ENCODE data around the gene PNPLA1. TPM values are rescaled to one million over a fixed set of nuclear protein-coding genes. Genes with fewer than 3 reads are reported as not detected.

The PNPLA1 gene
- total RNA-seq, 2 experiments from 2014 or later = 0.13 TPM; not detected in 1

- CTCF ChIA-PET = no interaction called here
- H3K27ac Mint-ChIP-seq = no peak overlapping the region
- no peak for DNase-seq
- H3K27me3 Mint-ChIP-seq = peaks cover 30% of the 10 kb centered on the region
- H3K36me3 Mint-ChIP-seq (ENCODE audit: low read depth) = no peaks in the 10 kb centered on the region
- no peaks in the 10 kb centered on the region for H3K9me3 Mint-ChIP-seq
- POLR2A ChIA-PET = no interaction called here
- no peaks in the 10 kb centered on the region for H3K4me1 Mint-ChIP-seq
- no peak overlapping the region for H3K4me3 Mint-ChIP-seq
Measured at GRCh38 chr6:36263390-36264000, 6.4 kb upstream of the PNPLA1 start.

DNA sequence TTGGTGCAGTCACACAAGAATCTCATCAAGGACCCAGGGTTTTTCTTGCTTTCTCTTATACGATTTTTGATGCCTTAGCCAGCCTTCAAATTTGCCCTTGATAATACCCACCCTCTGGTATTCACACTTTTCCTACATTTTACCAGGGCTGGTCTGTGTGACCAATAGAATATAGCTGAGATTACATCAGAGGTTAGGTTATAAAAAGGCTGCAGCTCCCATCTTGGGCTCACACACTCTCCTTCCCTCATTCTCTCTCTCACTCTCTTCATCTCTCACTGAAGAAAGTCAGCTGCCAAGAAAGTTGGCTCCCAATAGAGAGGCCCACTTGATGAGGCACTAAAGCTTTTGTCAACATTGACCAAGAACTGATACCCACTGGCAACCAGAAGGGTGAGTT lies 4.1 kb upstream of the PNPLA1 start:
- H3K27ac Mint-ChIP-seq = no peak overlapping the region
- no peaks in the 10 kb centered on the region for H3K36me3 Mint-ChIP-seq (ENCODE audit: low read depth)
- no peaks in the 10 kb centered on the region for H3K4me1 Mint-ChIP-seq
- CTCF ChIA-PET = no interaction called here
- DNase-seq = no peak
- no peaks in the 10 kb centered on the region for H3K9me3 Mint-ChIP-seq
- H3K27me3 Mint-ChIP-seq = peaks cover 22% of the 10 kb centered on the region
- H3K4me3 Mint-ChIP-seq = no peak overlapping the region
- POLR2A ChIA-PET = no interaction called here

- Mint-ChIP-seq H3K4me3 (no peak overlapping the region), H3K27me3 (peaks cover 14% of the 10 kb centered on the region), H3K4me1 (no peaks in the 10 kb centered on the region), H3K36me3 (ENCODE audit: low read depth) (no peaks in the 10 kb centered on the region), H3K27ac (no peak overlapping the region), H3K9me3 (no peaks in the 10 kb centered on the region)
- CTCF ChIA-PET = no interaction called here
- no peak for DNase-seq
- POLR2A ChIA-PET = no interaction called here
Measured at GRCh38 chr6:36266913-36267644, 2.8 kb upstream of the PNPLA1 start.

- ChIA-PET CTCF (no interaction called here), POLR2A (no interaction called here)
- DNase-seq = no peak
- Mint-ChIP-seq H3K4me1 (no peaks in the 10 kb centered on the region), H3K27me3 (peaks cover 7% of the 10 kb centered on the region), H3K27ac (no peak overlapping the region), H3K36me3 (ENCODE audit: low read depth) (no peaks in the 10 kb centered on the region), H3K9me3 (no peaks in the 10 kb centered on the region), H3K4me3 (no peak overlapping the region)
Measured at GRCh38 chr6:36267731-36268477, 2.0 kb upstream of the PNPLA1 start.

- Mint-ChIP-seq H3K36me3 (ENCODE audit: low read depth) (no peaks in the 10 kb centered on the region), H3K4me3 (no peak overlapping the region), H3K27me3 (peaks cover 9% of the 10 kb centered on the region), H3K4me1 (no peaks in the 10 kb centered on the region), H3K9me3 (no peaks in the 10 kb centered on the region), H3K27ac (no peak overlapping the region)
- DNase-seq = no peak
- POLR2A ChIA-PET = no interaction called here
- CTCF ChIA-PET = no interaction called here
Measured at GRCh38 chr6:36268478-36269275, 1.2 kb upstream of the PNPLA1 start.

DNA sequence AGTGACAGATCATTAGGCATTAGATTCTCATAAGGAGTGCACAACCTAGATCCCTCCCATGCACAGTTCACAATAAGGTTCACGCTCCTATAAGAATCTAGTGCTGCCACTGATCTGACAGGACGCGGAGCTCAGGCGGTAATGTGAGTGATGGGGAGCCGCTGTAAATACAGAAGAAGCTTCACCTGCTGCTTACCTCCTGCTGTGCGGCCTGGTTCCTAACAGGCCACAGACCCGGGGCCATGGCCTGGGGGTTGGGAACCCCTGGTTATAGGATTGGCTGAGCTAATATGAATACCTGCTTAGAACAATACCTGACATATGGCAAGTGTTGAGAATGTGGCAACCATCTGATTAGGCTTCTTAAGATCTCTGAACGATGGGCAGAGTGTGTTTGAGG lies 2.4 kb downstream of the PNPLA1 start:
- H3K4me3 Mint-ChIP-seq = no peak overlapping the region
- no peaks in the 10 kb centered on the region for H3K4me1 Mint-ChIP-seq
- H3K27ac Mint-ChIP-seq = no peak overlapping the region
- CTCF ChIA-PET = no interaction called here
- peaks cover 23% of the 10 kb centered on the region for H3K27me3 Mint-ChIP-seq
- DNase-seq = no peak
- H3K36me3 Mint-ChIP-seq (ENCODE audit: low read depth) = no peaks in the 10 kb centered on the region
- POLR2A ChIA-PET = no interaction called here
- no peaks in the 10 kb centered on the region for H3K9me3 Mint-ChIP-seq

- Mint-ChIP-seq H3K27ac (no peak overlapping the region), H3K9me3 (no peaks in the 10 kb centered on the region), H3K4me3 (no peak overlapping the region), H3K27me3 (peaks cover 25% of the 10 kb centered on the region), H3K36me3 (ENCODE audit: low read depth) (no peaks in the 10 kb centered on the region), H3K4me1 (no peaks in the 10 kb centered on the region)
- no peak for DNase-seq
- POLR2A ChIA-PET = no interaction called here
- CTCF ChIA-PET = no interaction called here
Measured at GRCh38 chr6:36273067-36273466, 3.2 kb downstream of the PNPLA1 start.

GRCh38 chr6:36273802-36274514 lies 4.1 kb downstream of the PNPLA1 start:
- ChIA-PET POLR2A (no interaction called here), CTCF (no interaction called here)
- H3K27ac Mint-ChIP-seq = no peak overlapping the region
- DNase-seq = no peak
- H3K36me3 Mint-ChIP-seq (ENCODE audit: low read depth) = no peaks in the 10 kb centered on the region
- no peaks in the 10 kb centered on the region for H3K4me1 Mint-ChIP-seq
- peaks cover 33% of the 10 kb centered on the region for H3K27me3 Mint-ChIP-seq
- no peak overlapping the region for H3K4me3 Mint-ChIP-seq
- H3K9me3 Mint-ChIP-seq = no peaks in the 10 kb centered on the region

GRCh38 chr6:36276581-36277536 lies 7.0 kb downstream of the PNPLA1 start:
- no peak for DNase-seq
- H3K36me3 Mint-ChIP-seq (ENCODE audit: low read depth) = no peaks in the 10 kb centered on the region
- H3K27me3 Mint-ChIP-seq = peaks cover 55% of the 10 kb centered on the region
- ChIA-PET CTCF (no interaction called here), POLR2A (no interaction called here)
- H3K4me3 Mint-ChIP-seq = no peak overlapping the region
- H3K4me1 Mint-ChIP-seq = no peaks in the 10 kb centered on the region
- no peaks in the 10 kb centered on the region for H3K9me3 Mint-ChIP-seq
- H3K27ac Mint-ChIP-seq = no peak overlapping the region

- no peak for DNase-seq
- H3K9me3 Mint-ChIP-seq = no peaks in the 10 kb centered on the region
- no peaks in the 10 kb centered on the region for H3K4me1 Mint-ChIP-seq
- no peak overlapping the region for H3K27ac Mint-ChIP-seq
- POLR2A ChIA-PET = no interaction called here
- no peaks in the 10 kb centered on the region for H3K36me3 Mint-ChIP-seq (ENCODE audit: low read depth)
- H3K4me3 Mint-ChIP-seq = no peak overlapping the region
- CTCF ChIA-PET = no interaction called here
- peaks cover 58% of the 10 kb centered on the region for H3K27me3 Mint-ChIP-seq
Measured at GRCh38 chr6:36277946-36278470, 8.1 kb downstream of the PNPLA1 start.

DNA sequence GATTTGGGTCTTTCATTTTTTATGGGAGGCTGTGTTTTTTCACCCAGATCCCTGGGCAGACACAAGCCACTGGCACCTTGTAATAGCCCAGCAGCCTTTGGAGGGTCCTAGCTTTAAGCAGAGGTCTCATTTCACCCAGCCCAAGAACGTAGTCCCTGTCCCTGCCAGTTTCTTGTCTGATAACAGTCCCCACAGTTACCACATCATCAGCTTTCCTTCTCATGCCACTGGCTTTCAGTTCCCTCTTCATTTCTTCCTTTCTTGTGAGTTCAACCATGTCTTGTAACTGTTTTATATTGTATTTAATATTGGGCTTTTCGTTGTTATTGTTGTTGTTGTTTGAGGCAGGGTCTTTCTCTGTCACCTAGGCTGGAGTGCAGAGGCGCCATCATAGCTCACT lies 10.6 kb downstream of the PNPLA1 start:
- peaks cover 62% of the 10 kb centered on the region for H3K27me3 Mint-ChIP-seq

DNA sequence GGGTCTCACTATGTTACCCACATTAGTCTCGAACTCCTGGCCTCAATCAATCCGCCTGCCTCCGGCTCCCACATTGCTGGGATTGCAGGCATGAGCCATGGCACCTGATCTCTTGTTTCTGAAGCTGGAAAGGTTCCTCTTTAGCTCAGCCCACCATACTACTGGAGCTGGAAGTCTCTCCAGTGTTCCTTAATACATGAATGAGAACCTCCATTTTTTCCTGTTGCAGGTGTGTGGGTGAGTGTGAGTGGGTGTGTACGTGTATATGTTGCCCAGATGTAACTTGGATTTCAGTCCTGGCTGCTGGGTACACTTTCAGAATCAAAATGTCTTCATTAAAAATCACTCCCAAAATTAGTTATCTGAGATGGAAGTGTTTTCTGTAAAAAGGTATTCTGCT lies 11.1 kb downstream of the PNPLA1 start:
- H3K27ac Mint-ChIP-seq = no peak overlapping the region
- H3K9me3 Mint-ChIP-seq = no peaks in the 10 kb centered on the region
- H3K4me3 Mint-ChIP-seq = no peak overlapping the region
- no peaks in the 10 kb centered on the region for H3K4me1 Mint-ChIP-seq
- CTCF ChIA-PET = no interaction called here
- H3K27me3 Mint-ChIP-seq = peaks cover 67% of the 10 kb centered on the region
- no peaks in the 10 kb centered on the region for H3K36me3 Mint-ChIP-seq (ENCODE audit: low read depth)
- DNase-seq = no peak
- POLR2A ChIA-PET = no interaction called here

More for the DNA sequence above, 10.6 kb downstream of the PNPLA1 start:
- Mint-ChIP-seq H3K4me1 (no peaks in the 10 kb centered on the region), H3K36me3 (ENCODE audit: low read depth) (no peaks in the 10 kb centered on the region), H3K4me3 (no peak overlapping the region), H3K27ac (no peak overlapping the region), H3K9me3 (no peaks in the 10 kb centered on the region)
- POLR2A ChIA-PET = no interaction called here
- CTCF ChIA-PET = no interaction called here
- no peak for DNase-seq

Data from activated CD4-positive, alpha-beta memory T cell treated with anti-CD3 and anti-CD28 coated beads, Interleukin-2, amount 10 ng/mL, durations not matched to agents 7 days and 5 days (primary cell).